GDM1 (cell line): ENCODE results near the gene SCAPER.
"Not testable (repeated sequence)": the region's sequence is repeated elsewhere in the genome, so short reads cannot be mapped to it uniquely, and the experiment has no call there.

Experiments used
- DNase-seq: peaks from one replicate; lab custom pipeline; 2025; lab: John Stamatoyannopoulos, UW

The SCAPER gene

DNA sequence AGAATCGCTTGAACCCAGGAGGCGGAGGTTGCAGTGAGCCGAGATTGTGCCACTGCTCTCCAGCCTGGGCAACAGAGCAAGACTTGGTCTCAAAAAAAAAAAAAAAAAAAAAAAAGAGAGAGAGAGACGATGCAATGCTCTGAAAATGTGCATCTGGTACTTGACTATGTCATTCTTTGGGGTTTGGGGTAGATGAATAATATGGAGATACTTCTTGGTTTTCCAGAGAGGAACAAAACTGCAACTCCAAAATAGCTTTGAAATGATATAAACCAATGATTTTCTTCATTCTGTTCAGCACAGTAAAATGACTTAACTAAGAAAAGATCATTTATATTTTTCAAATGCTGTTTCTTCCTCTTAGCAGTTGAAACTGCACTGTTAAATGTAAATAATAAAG lies 409.7 kb downstream of the SCAPER start:
- no peak for DNase-seq

DNA sequence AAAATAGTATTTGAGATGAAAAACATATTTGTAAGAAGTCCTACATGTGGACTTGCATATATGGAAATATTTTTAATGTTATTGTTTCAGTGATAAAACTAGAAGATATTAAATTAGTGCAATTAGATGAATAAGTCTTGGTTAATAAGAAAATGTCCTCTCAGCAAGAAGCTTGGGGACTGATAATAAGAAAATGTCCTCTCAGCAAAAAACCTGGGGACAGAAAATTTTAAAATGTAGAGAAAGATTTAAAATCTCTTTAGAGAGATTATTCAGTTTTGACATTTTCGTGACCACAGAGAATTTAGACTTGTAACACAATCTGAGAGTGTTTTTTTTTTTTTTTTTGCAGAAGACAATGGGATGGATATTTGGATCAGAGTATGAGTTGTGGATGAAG lies 412.6 kb downstream of the SCAPER start:
- no peak for DNase-seq

GRCh38 chr15:76483752-76484151 lies 421.4 kb downstream of the SCAPER start:
- no peak for DNase-seq

- DNase-seq: no peak
These were observed 422.1 kb downstream of the SCAPER start for GRCh38 chr15:76483018-76483417.

DNA sequence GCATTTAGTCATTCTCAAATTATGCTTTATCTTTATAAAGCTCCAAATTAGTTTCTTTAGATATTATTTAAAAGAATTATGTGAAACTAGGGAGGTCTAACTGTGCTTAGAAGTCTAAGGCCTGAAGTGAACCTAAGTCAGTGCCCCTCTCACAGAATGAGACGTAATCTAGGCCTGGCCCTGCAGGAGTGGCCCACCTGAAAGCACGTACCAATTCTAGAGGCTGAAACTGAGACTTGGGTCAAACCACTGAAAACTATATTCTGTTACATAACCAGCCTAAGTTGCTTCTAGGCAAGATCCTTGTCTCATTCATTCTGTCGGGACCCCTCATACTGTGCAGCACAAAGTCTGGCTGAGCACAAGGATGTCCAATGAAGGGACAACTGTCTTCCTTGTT lies 424.9 kb downstream of the SCAPER start:
- no peak for DNase-seq

DNA sequence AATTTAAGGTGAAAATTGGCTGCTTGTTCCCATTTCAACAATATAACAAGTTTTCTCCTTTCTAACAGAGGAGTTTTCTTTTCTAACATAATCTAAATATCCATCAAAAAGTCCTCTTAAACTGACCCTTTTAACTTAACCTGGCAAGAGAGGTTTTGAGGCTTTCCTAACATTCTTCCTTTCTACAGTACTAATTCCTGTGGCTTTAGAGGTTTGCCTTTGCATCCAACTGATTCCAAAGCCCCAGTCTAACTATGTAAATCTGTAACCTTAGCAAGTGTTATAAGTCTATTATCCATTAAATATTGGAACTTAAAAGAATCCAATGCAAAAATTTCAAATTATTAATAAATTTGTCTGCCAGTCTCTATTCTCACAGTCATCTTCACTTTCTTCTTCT lies 434.4 kb downstream of the SCAPER start:
- no peak for DNase-seq

GRCh38 chr15:76468722-76469121 lies 436.4 kb downstream of the SCAPER start:
- no peak for DNase-seq

- DNase-seq: no peak
These were observed 438.0 kb downstream of the SCAPER start for GRCh38 chr15:76467136-76467535.

- no peak for DNase-seq
These were observed 439.4 kb downstream of the SCAPER start for GRCh38 chr15:76465728-76466127.

- DNase-seq: no peak
These were observed 440.9 kb downstream of the SCAPER start for GRCh38 chr15:76464247-76464646.

GRCh38 chr15:76460871-76461270 lies 444.3 kb downstream of the SCAPER start:
- DNase-seq: no peak

DNA sequence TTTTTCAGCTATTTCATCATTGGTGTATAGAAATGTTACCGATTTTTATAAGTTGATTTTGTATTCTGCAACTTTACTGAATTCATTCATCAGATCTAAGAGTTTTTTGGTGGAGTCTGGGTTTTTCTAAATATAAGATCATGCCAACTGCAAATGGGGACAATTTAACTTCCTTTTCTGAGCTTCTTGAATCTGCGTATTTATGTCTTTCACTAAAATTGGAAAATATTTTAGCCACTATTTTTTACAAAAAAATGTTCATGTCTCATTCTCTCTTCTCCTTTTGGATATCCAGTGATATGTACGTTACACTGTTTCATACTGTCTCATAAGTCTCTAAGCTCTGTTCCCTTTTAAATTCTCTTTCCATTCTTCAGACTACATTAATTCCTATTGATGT lies 444.8 kb downstream of the SCAPER start:
- DNase-seq: no peak

GRCh38 chr15:76451540-76451939 lies 453.6 kb downstream of the SCAPER start:
- DNase-seq: no peak

GRCh38 chr15:76449455-76449854 lies 455.7 kb downstream of the SCAPER start:
- no peak for DNase-seq

DNA sequence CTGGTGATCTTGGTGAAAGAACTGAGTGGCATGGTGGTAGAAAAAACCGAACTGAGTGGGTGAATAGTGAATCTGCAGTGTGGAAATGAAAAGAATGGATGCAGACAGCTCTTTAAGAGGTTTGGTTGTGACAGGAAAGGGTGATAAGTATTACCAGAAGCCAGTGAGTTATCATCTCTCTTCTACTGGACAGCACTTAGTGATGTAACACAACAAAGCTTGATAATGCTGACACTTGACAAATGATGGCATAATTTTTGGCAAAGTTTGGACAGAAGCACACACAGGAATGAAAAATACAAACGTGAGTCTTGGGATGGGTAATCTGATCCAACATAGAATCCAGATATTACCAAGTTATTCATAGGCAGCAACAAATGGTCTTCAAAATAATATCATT lies 456.4 kb downstream of the SCAPER start:
- DNase-seq: no peak

DNA sequence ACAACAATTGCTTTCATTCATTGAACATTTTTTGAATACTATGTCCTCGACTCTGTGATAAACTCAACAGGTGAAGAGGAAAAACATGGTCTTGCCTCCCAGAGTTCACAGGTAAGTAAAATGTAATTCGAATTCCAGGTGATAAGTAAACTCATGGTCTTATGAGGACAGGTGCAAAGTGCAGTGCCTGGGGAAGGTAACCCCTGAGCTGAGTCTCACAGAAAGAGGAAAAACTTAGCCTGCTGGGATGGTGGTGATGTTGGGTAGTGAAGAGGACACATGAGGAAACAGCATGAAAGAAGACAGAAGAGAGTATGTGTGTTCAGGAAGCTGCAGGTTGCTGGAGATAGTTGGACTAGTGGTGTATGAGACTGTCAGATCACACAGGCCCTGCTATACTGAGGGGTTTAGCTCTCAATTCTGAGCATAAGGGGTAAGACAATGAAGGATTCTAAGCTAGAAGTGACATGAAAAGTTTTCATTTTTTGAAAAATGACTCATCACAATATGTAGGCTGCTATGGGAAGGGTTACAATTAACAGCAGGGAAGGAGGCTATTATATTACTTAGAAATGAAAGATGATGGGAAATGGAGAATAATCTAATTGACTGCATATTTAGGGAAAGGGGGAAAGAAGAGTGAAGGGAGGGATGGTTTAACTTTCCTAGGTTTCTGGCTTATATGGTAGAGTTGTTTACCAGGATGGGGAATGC lies 457.3 kb downstream of the SCAPER start:
- DNase-seq: no peak

DNA sequence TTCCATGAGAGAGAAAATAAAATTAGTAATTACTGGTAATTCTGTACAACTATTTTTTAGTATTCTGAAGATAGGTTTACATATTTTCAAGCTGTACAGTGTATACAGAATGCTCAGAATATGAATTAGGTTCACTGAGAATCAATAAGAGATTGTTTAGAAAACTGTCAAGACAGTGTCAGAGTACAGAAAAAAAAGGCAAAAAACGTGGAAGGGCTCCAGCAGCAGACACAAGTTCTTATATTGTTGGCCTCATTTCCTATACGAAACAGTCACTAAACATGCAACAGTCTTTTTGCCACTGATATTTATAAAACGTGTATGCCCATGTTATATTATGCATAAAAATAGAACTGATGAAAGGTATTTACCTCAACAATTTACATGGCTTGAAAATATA lies 464.7 kb downstream of the SCAPER start:
- DNase-seq: no peak

- no peak for DNase-seq
These were observed 465.6 kb downstream of the SCAPER start for GRCh38 chr15:76439542-76439941.

GRCh38 chr15:76433798-76434400 lies 471.2 kb downstream of the SCAPER start:
- no peak for DNase-seq

DNA sequence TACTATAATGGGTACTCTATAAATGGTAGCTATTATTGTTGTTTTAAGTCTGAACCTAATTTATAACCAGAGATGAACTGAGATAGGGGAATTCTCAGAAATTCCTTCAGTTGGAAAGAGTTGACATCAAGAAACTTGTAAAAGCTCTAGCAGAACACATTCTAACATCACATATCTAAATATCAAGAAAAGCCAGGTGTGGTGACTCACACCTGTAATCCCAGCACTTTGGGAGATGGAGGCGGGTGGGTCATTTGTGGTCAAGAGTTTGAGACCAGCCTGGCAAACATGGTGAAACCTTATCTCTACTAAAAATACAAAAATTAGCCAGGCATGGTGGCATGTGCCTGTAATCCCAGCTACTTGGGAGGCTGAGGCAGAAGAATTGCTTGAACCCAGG lies 472.1 kb downstream of the SCAPER start:
- not testable (repeated sequence) for DNase-seq

DNA sequence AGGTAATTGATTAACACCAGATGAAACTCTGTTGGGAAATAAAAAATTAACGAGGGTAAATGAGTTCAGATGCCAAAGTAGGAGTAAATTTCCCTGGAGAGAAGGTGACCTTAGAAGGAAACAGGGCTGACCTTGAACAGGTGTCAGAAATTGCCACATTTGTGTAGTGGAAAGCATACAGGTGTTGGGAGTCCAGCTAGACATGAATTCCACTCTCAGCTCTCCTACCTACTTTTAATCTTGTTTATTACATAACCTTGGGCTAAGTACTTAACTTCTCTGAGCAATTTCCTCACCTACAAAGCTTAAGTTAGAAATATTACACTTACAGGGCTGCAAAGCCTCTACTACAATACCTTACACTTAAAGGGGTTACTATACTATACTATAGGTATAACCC lies 472.5 kb downstream of the SCAPER start:
- no peak for DNase-seq

GRCh38 chr15:76431971-76432370 lies 473.2 kb downstream of the SCAPER start:
- no peak for DNase-seq

DNA sequence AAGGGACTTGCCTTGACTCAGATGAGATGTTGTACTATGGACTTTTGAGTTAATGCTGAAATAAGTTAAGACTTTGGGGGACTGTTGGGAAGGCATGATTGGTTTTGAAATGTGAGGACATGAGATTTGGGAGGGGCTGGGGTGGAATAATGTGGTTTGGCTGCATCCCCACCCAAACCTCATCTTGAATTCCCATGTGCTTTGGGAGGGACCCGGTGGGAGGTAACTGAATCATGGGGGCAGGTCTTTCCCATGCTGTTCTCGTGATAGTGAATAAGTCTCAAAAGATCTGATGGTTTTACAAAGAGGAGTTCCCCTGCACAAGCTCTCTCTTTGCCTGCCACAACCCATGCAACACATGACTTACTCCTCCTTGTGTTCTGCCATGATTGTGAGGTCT lies 474.4 kb downstream of the SCAPER start:
- DNase-seq: not testable (repeated sequence)

- DNase-seq: no peak
These were observed 475.5 kb downstream of the SCAPER start for GRCh38 chr15:76429661-76430060.
